GM12801 (cell line): ENCODE results near the gene MTERF1.

Experiments
- CTCF ChIP-seq: IDR thresholded peaks from one replicate; pipeline ENCODE4 v1.5.1; 2011; ENCODE audit warnings: control low read depth; ENCODE audit not compliant: insufficient read length; ENCODE audit errors: extremely low read depth

Gene MTERF1

DNA sequence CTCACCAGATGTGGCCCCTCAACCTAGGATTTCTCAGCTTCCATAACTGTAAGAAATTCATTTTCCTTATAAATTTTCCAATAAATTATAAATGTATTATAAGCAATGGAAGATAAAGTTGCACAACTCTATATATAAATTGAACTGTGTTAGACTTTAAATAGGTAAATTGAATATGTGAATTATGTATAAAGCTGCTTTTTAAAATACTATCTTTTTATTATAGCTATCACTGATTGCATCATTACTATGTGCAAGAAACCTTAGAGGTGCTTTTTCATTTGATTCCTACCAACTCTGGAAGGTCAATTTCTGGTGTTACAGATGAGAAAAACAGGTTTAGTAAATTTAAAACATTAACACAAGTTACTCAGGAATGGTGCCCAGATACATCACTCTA is 8.4 kb downstream of the MTERF1 start:
- no peak for TF ChIP-seq CTCF

GRCh38 chr7:91869661-91870060 is 10.8 kb downstream of the MTERF1 start:
- no peak for TF ChIP-seq CTCF

DNA sequence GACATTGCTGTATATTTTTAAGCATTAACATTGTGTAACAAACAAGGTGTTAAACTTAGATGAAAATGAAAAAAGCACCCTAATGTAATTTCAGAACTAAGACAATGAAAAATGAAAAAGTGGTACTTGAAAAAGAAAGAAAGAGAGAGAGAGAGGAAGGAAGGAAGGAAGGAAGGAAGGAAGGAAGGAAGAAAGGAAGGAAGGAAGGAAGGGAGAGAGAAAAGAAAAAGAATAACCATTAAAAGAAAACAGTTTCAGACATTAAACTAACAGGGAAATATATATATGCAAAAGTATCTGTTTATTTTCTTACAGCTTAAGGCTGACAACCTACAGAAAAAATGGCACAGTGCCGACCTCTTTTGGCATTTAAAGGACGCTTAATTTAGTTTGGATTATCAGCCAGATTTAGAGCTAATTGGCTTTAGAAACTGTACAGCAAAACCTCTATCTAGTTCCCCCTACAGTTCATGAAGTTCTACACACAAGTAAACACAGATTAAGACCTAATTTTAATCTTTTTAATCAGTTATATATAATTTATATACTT is 13.8 kb downstream of the MTERF1 start:
- TF ChIP-seq CTCF, result no peak

GRCh38 chr7:91865511-91865910 is 15.0 kb downstream of the MTERF1 start:
- no peak for TF ChIP-seq CTCF

DNA sequence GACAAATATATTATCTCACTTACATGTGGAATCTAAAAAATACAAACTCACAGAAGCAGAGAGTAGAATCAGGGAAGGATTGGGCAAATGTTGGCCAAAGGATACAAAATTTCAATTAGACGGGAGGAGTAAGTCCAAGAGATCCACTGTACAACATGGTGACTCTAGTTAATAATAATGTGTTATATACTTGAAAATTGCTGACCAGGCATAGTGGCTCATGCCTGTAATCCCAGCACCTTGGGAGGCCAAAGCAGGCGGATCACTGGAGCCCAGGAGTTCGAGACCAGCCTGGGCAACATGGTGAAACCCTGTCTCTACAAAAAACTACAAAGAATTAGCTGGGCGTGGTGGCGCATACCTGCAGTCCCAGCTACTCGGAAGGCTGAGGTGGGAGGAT is 16.4 kb downstream of the MTERF1 start:
- TF ChIP-seq CTCF, result no peak

DNA sequence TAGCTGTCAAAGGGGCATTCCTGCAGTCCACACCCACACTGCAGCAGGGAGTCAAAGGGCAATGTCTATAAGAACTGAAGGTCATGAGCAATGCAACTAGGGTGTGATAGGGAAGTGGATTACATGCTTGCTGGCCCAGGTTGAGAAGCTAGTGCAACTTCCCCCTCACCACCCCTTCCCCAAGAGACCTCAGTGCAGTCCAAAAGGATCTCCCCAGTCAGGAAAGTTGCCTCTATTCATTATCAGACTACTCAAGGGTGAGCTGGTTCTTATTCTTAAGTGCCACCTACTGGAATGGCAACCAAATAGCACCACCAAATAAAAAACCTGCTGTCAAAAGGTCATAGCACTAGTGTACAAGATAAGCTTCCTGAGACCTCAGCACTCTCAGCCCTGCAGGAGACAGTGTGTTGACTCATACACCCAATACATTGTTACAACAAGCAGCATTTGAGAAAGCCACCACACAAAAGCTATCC is 28.2 kb downstream of the MTERF1 start:
- no peak for TF ChIP-seq CTCF

GRCh38 chr7:91850455-91850854 is 30.0 kb downstream of the MTERF1 start:
- TF ChIP-seq CTCF, result no peak
